Bronchial epithelial cell (primary cell): Measurements from ENCODE around the gene SEMA3B. TPM values are rescaled to one million over a fixed set of nuclear protein-coding genes. Genes with fewer than 3 reads are reported as not detected.
"Not testable (repeated sequence)": the region's sequence is repeated elsewhere in the genome, so short reads cannot be mapped to it uniquely, and the experiment has no call there.

Experiments
- DNase-seq: peaks from one replicate; pipeline ENCODE4 v3.0.0-alpha.2; 2010; ENCODE audit warnings: low read depth
- FAIRE-seq: peaks from 2 replicates; lab custom pipeline; 2011; peaks lifted over from hg19 to GRCh38; lab: Jason Lieb, UNC
- H3K27me3 ChIP-seq: 2 replicates; pipeline ENCODE4 v1.5.1; 2011; ENCODE audit warnings: low read length; ENCODE audit not compliant: control insufficient read depth, insufficient read depth
- H3K36me3 ChIP-seq: 2 replicates; pipeline ENCODE4 v1.5.1; 2011; ENCODE audit warnings: low read length; ENCODE audit not compliant: control insufficient read depth, insufficient read depth
- H3K4me3 ChIP-seq: 2 replicates; pipeline ENCODE4 v1.5.1; 2011; ENCODE audit warnings: mild to moderate bottlenecking, low read depth, low read length, control low read depth
- CTCF ChIP-seq: IDR thresholded peaks from 2 replicates; pipeline ENCODE4 v1.5.1; 2011; ENCODE audit warnings: mild to moderate bottlenecking, moderate library complexity, low read length, control low read depth, inconsistent platforms; ENCODE audit not compliant: insufficient read depth, severe bottlenecking
- total RNA-seq: library from RNA; depleted of rRNA; stranded (reverse); fragments of >200 nt; gene quantifications from 2 replicates; pipeline ENCODE4 v1.2.1, GENCODE V29; 2014

Gene SEMA3B
- total RNA-seq, 1 donor from 2014 or later, result 7.1 TPM

DNA sequence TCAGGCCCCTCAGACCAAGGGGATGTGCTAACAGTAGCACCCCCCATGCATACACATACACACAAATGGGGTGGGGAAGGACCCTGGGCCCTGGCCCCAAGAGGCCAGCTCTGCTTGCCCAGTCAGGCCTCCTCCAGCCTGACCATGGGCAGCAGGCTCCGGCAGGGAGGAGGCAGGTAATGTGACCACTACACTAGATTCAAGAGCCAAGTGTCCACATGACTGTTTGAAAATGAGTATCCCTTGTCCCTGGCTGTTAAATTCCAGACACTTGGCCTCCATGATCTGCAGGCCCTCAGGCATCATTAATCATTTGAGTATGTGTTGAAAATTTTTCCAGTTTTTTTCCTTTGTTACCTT is 46.8 kb upstream of the SEMA3B start:
- TF ChIP-seq CTCF, result no peak
- FAIRE-seq (no peak), DNase-seq (no peak)
- Histone ChIP-seq H3K27me3 (no peaks in the 10 kb centered on the region), H3K4me3 (no peak overlapping the region), H3K36me3 (no peaks in the 10 kb centered on the region)

GRCh38 chr3:50224639-50225038 is 44.3 kb upstream of the SEMA3B start:
- no peak for FAIRE-seq
- no peak for DNase-seq
- Histone ChIP-seq H3K4me3 (no peak overlapping the region), H3K36me3 (no peaks in the 10 kb centered on the region), H3K27me3 (no peaks in the 10 kb centered on the region)
- no peak for TF ChIP-seq CTCF

DNA sequence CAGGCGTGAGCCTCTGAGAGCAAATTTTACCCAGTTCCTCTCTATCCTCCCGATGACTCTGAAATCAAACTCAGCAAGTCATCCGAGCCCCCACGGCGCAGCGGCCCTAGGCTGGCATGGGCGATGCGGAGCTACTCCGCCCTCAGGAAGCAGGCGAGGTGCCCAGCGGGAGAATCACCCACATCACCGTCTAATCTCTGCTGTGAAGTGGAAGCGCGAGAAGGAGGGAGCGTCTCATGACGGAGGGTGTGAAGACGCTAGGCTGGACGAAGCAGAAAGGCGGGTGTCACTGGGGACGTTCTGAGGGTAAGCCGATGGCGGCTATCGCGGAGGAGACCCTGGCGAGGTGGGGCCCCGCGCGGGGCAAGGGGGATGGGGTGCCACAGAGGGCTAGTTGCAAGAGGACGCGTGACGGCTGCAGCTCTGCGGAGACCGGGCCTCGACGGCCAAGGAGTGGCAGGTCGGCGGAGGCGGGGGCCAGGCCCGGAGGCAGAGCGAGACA is 42.0 kb upstream of the SEMA3B start:
- Histone ChIP-seq H3K36me3 (no peaks in the 10 kb centered on the region), H3K27me3 (no peaks in the 10 kb centered on the region), H3K4me3 (peak overlapping the region; percentile 55)
- DNase-seq (peak; percentile 47), FAIRE-seq (no peak)
- no peak for TF ChIP-seq CTCF

- Histone ChIP-seq H3K36me3 (no peaks in the 10 kb centered on the region), H3K4me3 (peak overlapping the region; percentile 55), H3K27me3 (no peaks in the 10 kb centered on the region)
- TF ChIP-seq CTCF, result peak; percentile 84
- DNase-seq (peak; percentile 84), FAIRE-seq (no peak)
Observed at GRCh38 chr3:50227390-50228183, 41.4 kb upstream of the SEMA3B start.

DNA sequence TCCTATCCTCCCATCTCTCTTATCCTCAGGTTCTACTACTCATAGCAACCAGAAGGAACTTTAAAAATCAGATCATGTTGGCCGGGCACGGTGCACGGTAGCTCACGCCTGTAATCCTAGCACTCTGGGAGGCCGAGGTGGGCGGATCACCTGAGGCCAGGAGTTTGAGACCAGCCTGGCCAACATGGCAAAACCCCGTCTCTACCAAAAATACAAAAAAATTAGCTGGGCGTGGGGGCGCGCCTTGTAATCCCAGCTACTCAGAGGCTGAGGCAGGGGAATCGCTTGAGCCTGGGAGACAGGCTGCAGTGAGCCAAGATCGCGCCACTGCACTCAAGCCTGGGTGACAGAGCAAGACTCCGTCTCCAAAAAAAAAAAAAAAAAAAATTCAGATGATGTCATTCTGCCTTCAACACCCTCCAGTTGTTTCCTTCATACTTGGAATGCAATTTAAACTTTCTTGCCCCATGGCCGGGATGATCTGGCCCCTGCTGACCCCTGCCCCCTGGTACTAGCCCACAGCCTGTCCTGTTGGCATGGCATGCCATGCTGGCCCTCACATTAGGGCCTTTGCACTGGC is 40.7 kb upstream of the SEMA3B start:
- not testable (repeated sequence) for H3K4me3 ChIP-seq, FAIRE-seq, H3K36me3 ChIP-seq, H3K27me3 ChIP-seq
- DNase-seq, result peak; percentile 29

- TF ChIP-seq CTCF, result no peak
- no peaks in the 10 kb centered on the region for H3K36me3 ChIP-seq
- no peak overlapping the region for H3K4me3 ChIP-seq
- DNase-seq, result no peak
- FAIRE-seq, result no peak
- H3K27me3 ChIP-seq, result no peaks in the 10 kb centered on the region
Observed at GRCh38 chr3:50229490-50229889, 39.5 kb upstream of the SEMA3B start.
